GM21526 (cell line): ENCODE data around the gene ANXA10.

Experiments
- ATAC-seq: cut with Tn5 transposase; IDR thresholded peaks from one replicate; pipeline ENCODE4 v1.9.1; 2021; ENCODE audit warnings: moderate library complexity; ENCODE audit not compliant: unreplicated experiment, low FRiP score

Gene ANXA10

GRCh38 chr4:168218645-168219044, 126.3 kb downstream of the ANXA10 start:
- ATAC-seq = no peak

- ATAC-seq = no peak
These were observed 128.6 kb downstream of the ANXA10 start for GRCh38 chr4:168220893-168221292.

GRCh38 chr4:168221301-168221700, 129.0 kb downstream of the ANXA10 start:
- no peak for ATAC-seq
